Brain microvascular endothelial cell (primary cell): ENCODE results near the gene CKM.

Experiments
- DNase-seq: peaks from one replicate; pipeline ENCODE4 v3.0.0-alpha.2; 2020
- H3K27ac ChIP-seq: fragments of 250-450 bp; sonication (Bioruptor Pico); 2 replicates; pipeline ENCODE4 v1.5.1; 2020; ENCODE audit warnings: mild to moderate bottlenecking, moderate library complexity
- H3K27me3 ChIP-seq: fragments of 250-450 bp; sonication (Bioruptor Pico); replicated peaks from 2 replicates; pipeline ENCODE4 v1.5.1; 2020; ENCODE audit warnings: mild to moderate bottlenecking
- H3K36me3 ChIP-seq: fragments of 250-450 bp; sonication (Bioruptor Pico); replicated peaks from 2 replicates; pipeline ENCODE4 v1.5.1; 2020; ENCODE audit warnings: mild to moderate bottlenecking
- H3K4me3 ChIP-seq: 2 replicates; pipeline ENCODE4 v1.5.1; 2011; ENCODE audit warnings: low read depth, mild to moderate bottlenecking, control low read depth, low read length, moderate library complexity
- CTCF ChIP-seq: IDR thresholded peaks from 2 replicates; pipeline ENCODE4 v1.5.1; 2011; ENCODE audit warnings: low read depth, mild to moderate bottlenecking, moderate library complexity, low read length, control low read depth, inconsistent platforms; ENCODE audit errors: missing control alignments
- in situ Hi-C: cut with HindIII; loops from 2 replicates; pipeline ENCODE4 v1.10.0; 2017; ENCODE audit warnings: low sequenced_read_pairs, low pct_ligation_motif_present

The CKM gene

GRCh38 chr19:45305007-45305406, 17.7 kb downstream of the CKM start:
- DNase-seq, result no peak
- Histone ChIP-seq H3K27ac (no peak overlapping the region), H3K36me3 (peaks cover 5% of the 10 kb centered on the region), H3K27me3 (no peaks in the 10 kb centered on the region), H3K4me3 (no peak overlapping the region)
- TF ChIP-seq CTCF, result no peak
- in situ Hi-C loops, result no loop called here

- no peak for TF ChIP-seq CTCF
- H3K27me3 ChIP-seq, result no peaks in the 10 kb centered on the region
- in situ Hi-C loops, result no loop called here
- peaks cover 5% of the 10 kb centered on the region for H3K36me3 ChIP-seq
- no peak overlapping the region for H3K4me3 ChIP-seq
- DNase-seq, result no peak
- no peak overlapping the region for H3K27ac ChIP-seq
These were observed 18.3 kb downstream of the CKM start for GRCh38 chr19:45304141-45304926.

- no peak for DNase-seq
- H3K4me3 ChIP-seq, result no peak overlapping the region
- no peaks in the 10 kb centered on the region for H3K27me3 ChIP-seq
- in situ Hi-C loops, result no loop called here
- H3K27ac ChIP-seq, result no peak overlapping the region
- H3K36me3 ChIP-seq, result peaks cover 5% of the 10 kb centered on the region
- TF ChIP-seq CTCF, result no peak
These were observed 19.2 kb downstream of the CKM start for GRCh38 chr19:45303269-45304060.

GRCh38 chr19:45302416-45302815, 20.3 kb downstream of the CKM start:
- H3K36me3 ChIP-seq, result peaks cover 5% of the 10 kb centered on the region
- in situ Hi-C loops, result no loop called here
- DNase-seq, result no peak
- H3K27me3 ChIP-seq, result no peaks in the 10 kb centered on the region
- no peak overlapping the region for H3K27ac ChIP-seq
- no peak overlapping the region for H3K4me3 ChIP-seq
- no peak for TF ChIP-seq CTCF

GRCh38 chr19:45299719-45300118, 23.0 kb downstream of the CKM start:
- no peak for TF ChIP-seq CTCF
- no peak for DNase-seq
- no peak overlapping the region for H3K4me3 ChIP-seq
- in situ Hi-C loops, result no loop called here
- no peak overlapping the region for H3K27ac ChIP-seq
- H3K27me3 ChIP-seq, result no peaks in the 10 kb centered on the region
- peaks cover 5% of the 10 kb centered on the region for H3K36me3 ChIP-seq
